ENCODE data around the gene ESAM.

The ESAM gene

DNA sequence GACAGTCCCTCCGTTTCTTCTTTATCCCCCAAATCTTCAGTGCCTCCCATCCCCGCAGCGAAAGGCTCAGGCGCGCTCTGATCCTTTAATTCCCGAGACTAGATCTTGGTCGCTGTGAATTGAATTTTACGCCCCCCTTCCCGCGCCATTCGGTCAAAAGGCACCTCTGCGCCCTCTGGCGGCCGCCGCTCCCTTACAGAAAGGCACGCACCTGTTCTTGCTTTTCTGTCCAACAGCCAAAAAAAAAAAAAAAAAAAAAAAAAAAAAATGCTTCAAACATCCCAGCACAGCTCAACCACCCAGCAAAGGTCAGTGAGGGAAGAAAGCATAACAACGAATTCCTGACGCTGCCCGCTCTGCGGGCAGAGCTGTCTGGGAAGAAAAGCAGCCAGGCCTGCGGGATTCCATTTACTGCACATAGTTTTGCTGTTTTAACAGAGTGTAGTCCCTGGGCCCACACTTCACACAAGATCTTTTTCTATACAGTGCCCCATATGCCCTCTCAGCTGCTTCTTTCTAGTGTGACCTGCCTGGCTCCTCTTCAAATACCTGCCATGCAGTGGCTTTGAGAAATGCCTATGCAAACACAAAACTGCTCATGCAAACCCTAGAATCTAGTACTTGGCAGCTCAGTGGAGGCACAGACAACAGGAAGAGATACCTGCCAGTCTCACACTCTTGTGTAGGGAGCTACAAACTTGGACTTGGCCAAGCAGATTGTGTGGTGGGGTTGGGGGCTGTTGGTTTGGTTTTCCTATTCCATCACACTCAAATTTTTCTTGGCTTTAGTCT, 1.3 kb upstream of the ESAM start:
- in situ Hi-C loops (cut with HindIII; ENCODE audit: low pct_unique_long_range_greater_than_20kb, low sequenced_read_pairs) = no loop called here
- no peak for TF ChIP-seq JUND (IDR thresholded peaks at IDR 0.05; ENCODE audit: low read depth)
- DNase-seq (ENCODE audit: low read depth in 1 of 2, low spot score in 1 of 2) = peak; percentile 79 to 89

DNA sequence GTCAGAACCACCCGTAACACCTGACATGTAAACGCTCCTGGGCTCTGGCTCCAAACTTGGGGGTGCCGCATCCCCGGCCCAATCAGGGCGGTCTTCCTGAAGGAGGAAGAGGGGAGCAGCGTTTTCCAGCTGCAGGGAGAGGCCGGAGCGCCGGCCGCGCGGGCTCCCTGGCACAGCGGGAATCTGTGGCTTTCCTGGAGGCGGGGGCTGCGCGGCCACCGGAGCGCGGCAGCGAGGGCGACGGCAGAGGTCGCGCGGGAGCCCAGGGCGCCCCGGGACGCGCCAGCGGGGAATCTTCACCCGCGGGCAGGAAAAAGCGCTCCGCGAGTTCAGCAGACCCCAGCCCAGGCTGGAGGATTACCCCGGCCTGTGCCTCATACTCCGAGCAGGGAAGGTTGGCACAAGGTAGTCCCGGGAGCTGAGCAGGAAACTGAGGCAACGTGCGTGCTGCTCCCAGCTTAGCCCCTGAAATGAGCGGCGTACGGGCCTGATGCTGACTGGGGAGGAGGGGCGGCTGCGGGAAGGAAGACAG, 600 bp upstream of the ESAM start:
- in situ Hi-C loops (cut with HindIII; ENCODE audit: low pct_unique_long_range_greater_than_20kb, low sequenced_read_pairs) = no loop called here
- no peak for TF ChIP-seq JUND (IDR thresholded peaks at IDR 0.05; ENCODE audit: low read depth)

DNA sequence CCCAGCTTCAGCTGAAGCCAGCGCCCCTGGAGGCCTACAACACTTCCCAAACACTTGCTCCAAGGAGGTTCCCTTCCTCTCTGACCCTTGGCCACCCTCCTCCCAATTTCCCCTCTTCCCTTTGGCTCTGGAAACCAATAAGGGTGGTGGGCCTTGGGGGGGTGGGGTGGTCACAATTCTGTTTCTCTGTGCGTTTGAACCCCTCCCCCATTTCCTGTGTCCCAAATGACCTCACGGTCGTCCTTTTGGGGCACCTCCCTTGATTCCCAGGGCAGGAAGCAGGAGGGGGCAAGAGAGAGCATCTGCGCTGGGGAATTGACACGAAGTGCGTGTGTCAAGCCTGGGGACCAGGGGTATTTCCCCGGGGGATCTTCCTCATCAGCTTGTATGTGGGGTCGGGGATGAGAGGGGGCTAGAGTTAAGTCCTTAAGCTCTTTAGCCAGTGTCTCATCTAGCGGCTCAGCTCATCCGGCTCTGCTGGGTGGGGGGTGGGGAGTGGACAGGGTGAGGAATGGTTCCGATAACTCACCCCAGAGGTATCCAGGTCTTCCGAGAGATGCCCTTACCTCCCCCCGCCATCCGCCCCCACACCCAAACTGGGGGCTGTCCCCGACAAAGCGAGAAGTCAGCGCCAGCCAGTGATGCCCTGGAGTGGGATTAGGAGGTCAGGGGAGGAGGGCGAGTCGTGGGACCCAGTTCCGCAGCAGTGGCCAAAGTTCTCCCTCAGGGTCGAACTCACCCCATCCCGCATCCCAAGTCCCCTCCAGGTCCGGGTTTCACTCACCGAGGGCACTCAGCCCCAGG, 587 bp downstream of the ESAM start:
- in situ Hi-C loops (cut with HindIII; ENCODE audit: low pct_unique_long_range_greater_than_20kb, low sequenced_read_pairs) = no loop called here
- no peak for DNase-seq (ENCODE audit: low read depth in 1 of 2, low spot score in 1 of 2)
- no peak for TF ChIP-seq JUND (IDR thresholded peaks at IDR 0.05; ENCODE audit: low read depth)

More for the DNA sequence above, 600 bp upstream of the ESAM start:
- DNase-seq (ENCODE audit: low read depth in 1 of 2, low spot score in 1 of 2) = peak in 1 of 2 experiments; percentile 45

DNA sequence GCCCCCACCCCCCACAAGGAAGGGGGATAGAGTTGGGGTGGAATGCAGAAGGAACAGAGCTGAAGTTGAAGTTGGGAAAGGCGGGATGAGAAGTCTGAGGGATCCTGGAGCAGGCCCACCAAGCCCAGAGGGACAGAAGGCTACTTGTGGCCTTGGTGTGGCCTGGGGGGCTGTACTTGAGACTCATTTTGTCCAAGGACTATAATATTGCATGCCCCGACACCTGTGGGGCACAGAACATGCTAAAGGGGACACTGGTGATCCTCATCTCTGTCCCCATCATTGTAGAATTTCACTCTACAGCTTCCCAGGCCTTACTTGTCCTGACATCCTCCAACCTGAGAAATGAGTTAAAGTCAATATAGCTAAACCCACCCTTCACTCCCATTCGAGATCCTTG, 1.3 kb downstream of the ESAM start:
- in situ Hi-C loops (cut with HindIII; ENCODE audit: low pct_unique_long_range_greater_than_20kb, low sequenced_read_pairs) = no loop called here

DNA sequence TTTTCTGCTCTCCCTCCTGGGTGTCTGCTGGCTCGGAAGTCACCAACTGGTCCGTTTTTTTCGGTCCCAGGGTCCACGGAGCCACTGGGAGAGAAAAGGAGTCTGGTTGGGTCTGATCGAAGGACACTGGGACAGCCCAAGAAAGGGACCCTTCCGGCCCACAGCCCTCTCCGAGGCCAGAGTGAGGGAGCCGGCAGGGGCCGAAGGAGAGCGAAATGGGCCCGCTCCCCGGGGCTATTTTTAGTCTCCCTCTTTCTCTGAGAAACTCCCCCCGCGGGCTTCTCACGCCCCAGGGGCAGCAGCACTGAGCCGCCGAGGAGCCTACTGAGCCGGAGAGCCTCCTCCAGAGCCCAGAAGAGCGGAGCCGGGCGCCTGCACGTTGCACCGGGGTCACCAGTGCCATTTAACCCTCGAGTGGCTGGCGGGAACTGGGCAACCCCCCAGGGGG, 1.9 kb downstream of the ESAM start:
- no peak for DNase-seq (ENCODE audit: low read depth in 1 of 2, low spot score in 1 of 2)
- in situ Hi-C loops (cut with HindIII; ENCODE audit: low pct_unique_long_range_greater_than_20kb, low sequenced_read_pairs) = no loop called here
- no peak for TF ChIP-seq JUND (IDR thresholded peaks at IDR 0.05; ENCODE audit: low read depth)

More for the DNA sequence above, 1.3 kb downstream of the ESAM start:
- TF ChIP-seq JUND (IDR thresholded peaks at IDR 0.05; ENCODE audit: low read depth) = no peak
- no peak for DNase-seq (ENCODE audit: low read depth in 1 of 2, low spot score in 1 of 2)

DNA sequence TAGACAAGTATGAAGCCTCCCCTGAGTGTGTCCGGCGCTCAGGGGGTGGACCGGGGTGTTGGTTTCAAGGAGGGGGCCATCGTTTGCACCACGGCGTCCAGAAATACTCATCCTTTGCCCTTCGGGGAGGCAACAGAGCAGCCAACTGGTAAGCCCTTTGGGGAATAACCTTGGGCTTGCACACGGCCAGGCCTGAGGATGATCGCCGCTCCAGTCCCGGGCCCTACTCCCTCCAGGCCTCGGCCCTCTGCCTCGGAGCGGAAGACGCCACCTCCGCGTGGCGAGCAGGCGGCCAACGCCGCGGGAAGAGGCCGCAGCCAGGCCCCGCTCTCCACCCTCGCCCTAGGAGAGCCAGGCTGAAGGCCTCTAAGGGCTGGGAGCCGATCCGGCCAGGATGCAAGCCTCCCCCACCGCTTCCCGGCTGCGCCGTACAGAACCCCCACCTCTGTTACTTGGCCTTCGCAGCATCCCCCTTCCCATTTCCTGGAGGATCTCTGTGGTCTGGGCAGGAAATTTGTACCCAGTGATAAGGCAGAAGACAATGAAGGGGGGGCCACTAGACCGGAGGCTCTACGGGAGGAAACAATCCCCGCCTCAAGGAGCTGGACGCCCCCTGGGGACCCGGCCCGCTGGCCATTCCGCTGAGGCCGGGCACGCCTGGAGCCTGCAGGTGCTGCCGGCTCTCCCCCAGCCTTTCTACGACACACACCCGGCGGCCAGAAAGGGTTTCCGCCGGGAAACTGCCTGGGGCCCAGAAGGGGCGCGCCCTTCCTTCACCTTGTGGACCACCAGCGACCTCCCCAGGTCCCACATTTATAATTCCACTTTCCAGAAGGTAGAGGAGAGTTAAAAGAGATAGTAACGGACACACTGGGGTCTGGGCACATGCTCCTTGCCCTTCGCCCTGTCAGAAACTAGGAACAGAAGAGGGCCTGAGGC, 2.6 kb downstream of the ESAM start:
- in situ Hi-C loops (cut with HindIII; ENCODE audit: low pct_unique_long_range_greater_than_20kb, low sequenced_read_pairs) = no loop called here
- TF ChIP-seq JUND (IDR thresholded peaks at IDR 0.05; ENCODE audit: low read depth) = no peak
- no peak for DNase-seq (ENCODE audit: low read depth in 1 of 2, low spot score in 1 of 2)

DNA sequence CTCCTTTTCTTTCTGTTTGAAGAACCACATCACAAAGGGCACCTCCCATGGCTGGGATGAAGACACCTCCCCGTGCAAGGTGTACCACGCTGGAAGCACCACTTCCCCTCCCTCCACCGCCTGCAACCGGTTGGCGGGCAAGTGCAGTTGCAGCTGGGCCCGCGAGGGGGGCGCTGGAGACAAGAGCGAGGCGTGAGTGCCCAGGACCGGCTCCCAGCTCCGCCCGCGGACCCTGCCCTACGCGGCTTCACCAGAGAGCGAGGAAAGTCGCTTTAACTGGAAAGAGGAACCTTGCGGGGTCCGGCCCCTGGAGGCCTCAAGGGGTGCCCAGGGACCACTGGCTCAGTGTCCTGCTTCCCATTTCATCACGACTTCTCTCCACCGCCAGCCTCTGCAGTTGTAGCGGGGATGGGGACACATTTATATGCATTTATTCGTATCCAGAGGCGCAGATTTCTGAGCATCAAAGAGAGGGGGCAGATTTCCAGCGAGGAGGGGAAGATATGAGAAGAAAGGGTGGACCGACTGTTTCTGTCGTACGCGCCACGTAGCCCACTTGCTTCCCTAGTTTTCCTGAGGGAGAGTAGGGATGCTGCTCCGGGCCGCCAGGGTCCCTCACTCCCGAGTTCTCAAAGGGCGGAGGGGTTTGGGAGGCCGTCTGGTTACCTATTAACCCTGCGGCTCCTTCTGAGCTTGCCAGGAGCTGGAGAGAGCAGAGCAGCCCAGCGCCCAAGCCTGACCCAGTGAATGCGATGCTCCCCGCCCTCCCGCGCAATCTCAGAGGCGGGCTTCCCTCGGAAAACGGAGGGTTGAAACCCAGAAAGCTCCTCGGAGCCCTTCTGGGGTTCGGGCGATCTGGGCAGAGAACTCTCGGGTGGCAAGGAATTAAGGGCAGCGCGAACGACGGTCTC, 3.5 kb downstream of the ESAM start:
- no peak for TF ChIP-seq JUND (IDR thresholded peaks at IDR 0.05; ENCODE audit: low read depth)
- peak; percentile 81 to 84 for DNase-seq (ENCODE audit: low read depth in 1 of 2, low spot score in 1 of 2)
- in situ Hi-C loops (cut with HindIII; ENCODE audit: low pct_unique_long_range_greater_than_20kb, low sequenced_read_pairs) = no loop called here

DNA sequence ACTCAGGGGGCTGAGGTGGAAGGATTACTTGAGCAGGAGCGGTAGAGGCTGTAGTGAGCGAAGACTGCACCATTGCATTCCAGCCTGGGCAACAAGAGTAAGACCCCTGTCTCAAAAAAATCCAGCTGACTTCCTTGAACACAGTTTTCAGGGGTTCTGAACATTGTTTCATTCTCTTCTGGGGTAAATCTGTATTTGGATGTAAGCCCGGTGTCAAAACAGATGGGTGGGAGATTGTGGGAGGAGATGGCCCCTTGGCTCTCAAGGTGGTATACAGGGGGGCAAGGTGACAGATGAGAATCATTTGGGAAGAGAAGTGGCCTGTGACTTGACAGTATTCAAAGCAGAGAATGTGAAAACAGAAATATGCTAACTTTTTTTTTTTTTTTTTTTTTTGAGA, 4.8 kb downstream of the ESAM start:
- TF ChIP-seq JUND (IDR thresholded peaks at IDR 0.05; ENCODE audit: low read depth) = no peak
- in situ Hi-C loops (cut with HindIII; ENCODE audit: low pct_unique_long_range_greater_than_20kb, low sequenced_read_pairs) = no loop called here

DNA sequence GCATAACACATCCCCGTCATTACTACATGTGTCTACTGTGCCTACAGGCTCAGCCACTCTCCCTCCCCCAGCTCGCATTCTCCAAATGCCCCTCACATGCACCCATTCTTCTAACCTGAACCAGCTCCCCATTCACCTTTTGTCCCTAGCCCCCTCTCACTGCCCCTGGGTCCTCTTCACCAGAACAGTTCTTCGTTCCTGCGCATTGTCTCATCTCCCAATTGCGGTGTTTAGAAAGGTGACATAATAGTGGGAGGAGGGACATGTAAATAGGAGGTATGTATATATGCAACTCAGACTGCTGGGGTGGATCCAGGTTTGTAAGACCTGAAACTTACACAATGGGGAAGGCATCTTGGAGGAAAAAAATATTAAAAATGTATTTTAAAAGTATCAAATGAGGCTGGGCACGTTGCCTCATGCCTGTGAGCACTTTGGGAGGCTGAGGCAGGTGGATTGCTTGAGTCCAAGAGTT, 5.3 kb downstream of the ESAM start:
- peak; percentile 73 to 79 for DNase-seq (ENCODE audit: low read depth in 1 of 2, low spot score in 1 of 2)
- TF ChIP-seq JUND (IDR thresholded peaks at IDR 0.05; ENCODE audit: low read depth) = no peak
- in situ Hi-C loops (cut with HindIII; ENCODE audit: low pct_unique_long_range_greater_than_20kb, low sequenced_read_pairs) = no loop called here

More for the DNA sequence above, 4.8 kb downstream of the ESAM start:
- DNase-seq (ENCODE audit: low read depth in 1 of 2, low spot score in 1 of 2) = no peak

DNA sequence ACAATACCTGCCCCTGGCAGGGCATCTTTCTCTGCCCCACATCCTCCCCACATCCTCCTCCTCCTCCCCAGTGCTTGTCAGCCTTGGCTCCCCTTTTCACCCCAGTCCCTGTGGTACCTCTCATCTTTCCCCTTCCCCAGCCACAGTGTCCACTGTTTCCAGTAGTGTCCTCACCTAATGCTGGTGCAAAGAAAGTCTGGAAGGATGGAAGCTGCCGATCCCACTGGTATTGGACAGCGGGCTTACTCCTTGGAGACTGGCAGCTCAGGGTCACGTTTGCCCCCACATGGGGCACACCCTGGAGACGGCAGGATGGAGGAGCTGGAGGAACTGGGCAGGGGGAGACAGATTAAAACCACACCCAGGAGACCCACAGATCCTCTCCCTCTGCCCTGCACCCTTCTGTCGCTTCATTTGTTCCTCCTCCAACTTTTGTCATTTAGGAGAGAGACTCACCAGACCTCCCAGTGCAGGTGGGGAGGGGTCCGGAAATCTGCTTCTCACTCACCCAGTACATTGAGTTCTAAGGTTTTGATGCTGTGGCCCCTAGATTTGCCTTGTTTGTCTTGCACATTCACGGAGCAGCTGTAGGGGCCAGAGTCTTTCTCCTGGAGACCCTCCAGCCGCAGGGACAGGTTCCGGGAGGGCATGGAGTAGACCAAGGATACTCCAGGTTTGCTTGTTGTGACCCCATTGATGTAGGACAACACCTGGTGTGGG, 5.9 kb downstream of the ESAM start:
- in situ Hi-C loops (cut with HindIII; ENCODE audit: low pct_unique_long_range_greater_than_20kb, low sequenced_read_pairs) = no loop called here
- DNase-seq (ENCODE audit: low read depth in 1 of 2, low spot score in 1 of 2) = no peak
- no peak for TF ChIP-seq JUND (IDR thresholded peaks at IDR 0.05; ENCODE audit: low read depth)

Data from T47D (cell line).